ENCODE data around the gene ERN2. TPM values are rescaled to one million over a fixed set of nuclear protein-coding genes. Genes with fewer than 3 reads are reported as not detected.

The ERN2 gene
- total and polyA plus RNA-seq, 9 of the 15 experiments (the other 6 are each of a cell fraction or from before 2014, with no cell fraction given), result 0.07 to 1.5 (median 0.51) TPM; not detected in 3

GRCh38 chr16:23687034-23687808, 25.8 kb downstream of the ERN2 start:
- H3K4me3 ChIP-seq, result no peak overlapping the region

More at GRCh38 chr16:23687034-23687808, 25.8 kb downstream of the ERN2 start:
- Histone ChIP-seq H3K79me2 (ENCODE audit: control insufficient read depth, insufficient read depth, low read length) (peaks cover 17% of the 10 kb centered on the region), H3K36me3 (ENCODE audit: control insufficient read depth, insufficient read depth, low read length) (peaks cover 94% of the 10 kb centered on the region), H3K4me1 (replicated peaks in 1 of 2; ENCODE audit: control insufficient read depth in 2 of 2, insufficient read depth in 2 of 2, low read length in 2 of 2) (peaks cover 0 to 15% of the 10 kb centered on the region in 2 experiments; a peak in 1 of 5 replicates), H3K4me2 (ENCODE audit: insufficient read depth, low read length) (no peak overlapping the region), H3K9ac (ENCODE audit: insufficient read depth in 1 of 2, low read depth in 2 of 2, low read length in 2 of 2) (no peak overlapping the region), H3K27me3 (ENCODE audit: control insufficient read depth in 2 of 2, insufficient read depth in 2 of 2, low read length in 2 of 2) (no peaks in the 10 kb centered on the region), H3K9me3 (replicated peaks; ENCODE audit: control insufficient read depth, insufficient read depth, low read depth, low read length) (no peaks in the 10 kb centered on the region), H4K20me1 (replicated peaks; ENCODE audit: control insufficient read depth, insufficient read depth, low read length) (no peaks in the 10 kb centered on the region), H3K9me1 (ENCODE audit: control insufficient read depth, insufficient read depth, low read length) (no peaks in the 10 kb centered on the region), H3K27ac (ENCODE audit: extremely low read depth, low read depth, low read length) (no peak overlapping the region), H2AFZ (ENCODE audit: low read depth, low read length) (no peak overlapping the region)
- intact Hi-C loops (cut with micrococcal nuclease), result no loop called here
- CTCF ChIA-PET (ENCODE audit: low intra/inter-chr PET ratio), result no interaction called here
- no peak for ATAC-seq
- DNase-seq (ENCODE audit: extremely low read depth in 1 of 4, low spot score in 3 of 4), result no peak
- no peak for FAIRE-seq
- 95% methylated on average over 16 of the region's 16 CpGs for WGBS (ENCODE audit: insufficient coverage, low coverage, missing lambda C conversion rate)
- TF ChIP-seq CLOCK (CRISPR knock-in tag; IDR thresholded peaks at IDR 0.05; ENCODE audit: borderline replicate concordance) (no peak), RBFOX2 (IDR thresholded peaks at IDR 0.05; ENCODE audit: low read depth, low read length) (peak; percentile 55; the same call in 1 of the 2 replicates), POLR2G (IDR thresholded peaks at IDR 0.05; ENCODE audit: low read depth, low read length) (peak; percentile 56; the same call in 1 of the 2 replicates), ZC3H8 (IDR thresholded peaks at IDR 0.05) (no peak)
- POLR2A ChIA-PET, result interaction anchor here (0.6 to 8.7 kb wide), 5 partner anchors 9 to 321 kb away, joined by 3 to 56 read pairs (median 3); partner anchors contain the start of gene PLK1
- in situ Hi-C loops (cut with MboI), result no loop called here
- no TSS peak for BruUV-seq (replicated peaks)
